Lower leg skin (tissue), 4 donors: Measurements from ENCODE around the gene PEAR1. TPM values are rescaled to one million over a fixed set of nuclear protein-coding genes. Genes with fewer than 3 reads are reported as not detected.
A peak's percentile ranks its signal among the peaks of the same experiment; 100 is the strongest.

Experiments
- DNase-seq, 2 donors: peaks; one replicate each; pipeline ENCODE4 v3.0.0-alpha.2; 2019; ENCODE audit warnings: low spot score in 2 of 2
- H3K4me3 ChIP-seq: fragments of 200-600 bp; sonication (generic); 2 replicates; pipeline ENCODE4 v1.5.1; 2017; ENCODE audit warnings: mild to moderate bottlenecking, low read depth; ENCODE audit not compliant: poor library complexity, severe bottlenecking
- CTCF ChIP-seq, 3 donors: fragments of 450-650 bp; IDR thresholded peaks; one replicate each; pipeline ENCODE4 v1.5.1; 2016; ENCODE audit warnings: antibody characterized with exemption in 3 of 3, mild to moderate bottlenecking in 3 of 3, moderate library complexity in 2 of 3
- POLR2A ChIP-seq, 2 donors: fragments of 450-650 bp; IDR thresholded peaks; one replicate each; pipeline ENCODE4 v1.6.1; 2016 to 2017; ENCODE audit warnings: antibody characterized with exemption in 2 of 2, mild to moderate bottlenecking in 1 of 2, moderate library complexity in 1 of 2
- WGBS, 2 donors: methylation state at CpG; one replicate each; pipeline ENCODE4 v1.1.5; 2018; 5-methylcytosine and 5-hydroxymethylcytosine counted together
- intact Hi-C: fragments of 100-400 bp; cut with DNase I; formaldehyde crosslinking; loops from one replicate; pipeline ENCODE4 v1.15.0; 2023; ENCODE audit warnings: low total_unique reads
- total RNA-seq, 4 donors: library from RNA; depleted of rRNA; stranded (reverse); fragments of >200 nt; gene quantifications; one replicate each; pipeline ENCODE4 v1.1.0, GENCODE V29; 2016

PEAR1 gene
- total RNA-seq, 4 donors from 2014 or later: 2.1 to 10.2 (median 6.6) TPM

GRCh38 chr1:156957634-156958033 is 64.1 kb downstream of the PEAR1 start:
- intact Hi-C loops: no loop called here
- no peak for TF ChIP-seq CTCF (IDR thresholded peaks at IDR 0.05)
- TF ChIP-seq POLR2A (IDR thresholded peaks at IDR 0.05): no peak
- WGBS, 2 donors: 91% methylated on average over 3 of the region's 3 CpGs
- no peak overlapping the region for H3K4me3 ChIP-seq
- DNase-seq: no peak

DNA sequence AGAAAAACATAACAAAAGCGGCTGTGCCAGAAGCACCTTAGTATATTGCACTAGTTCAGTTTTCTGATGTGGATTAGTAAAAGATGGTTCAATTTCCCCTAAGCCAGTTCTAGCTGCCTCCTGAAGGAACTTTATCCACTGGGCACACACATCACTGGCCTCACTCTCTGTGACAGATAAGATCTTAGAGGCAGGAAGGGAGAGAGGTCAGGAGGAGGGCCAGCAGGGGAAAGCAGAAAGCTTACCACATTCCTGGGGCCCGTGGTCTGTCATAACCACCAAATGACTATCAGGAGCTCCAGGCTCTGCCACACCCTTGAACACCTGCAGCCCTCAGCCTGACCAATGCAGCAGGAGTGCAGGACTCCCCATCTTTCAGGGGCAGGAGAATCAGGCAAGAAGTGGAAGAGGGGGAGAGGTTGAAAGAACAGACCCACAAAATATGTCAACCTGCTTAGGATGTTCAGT is 64.8 kb downstream of the PEAR1 start:
- TF ChIP-seq POLR2A (IDR thresholded peaks at IDR 0.05) (no peak), CTCF (IDR thresholded peaks at IDR 0.05) (no peak)
- intact Hi-C loops: no loop called here
- DNase-seq: no peak
- 57 to 66% methylated on average over 2 of the region's 2 CpGs for WGBS, 2 donors
- no peak overlapping the region for H3K4me3 ChIP-seq

DNA sequence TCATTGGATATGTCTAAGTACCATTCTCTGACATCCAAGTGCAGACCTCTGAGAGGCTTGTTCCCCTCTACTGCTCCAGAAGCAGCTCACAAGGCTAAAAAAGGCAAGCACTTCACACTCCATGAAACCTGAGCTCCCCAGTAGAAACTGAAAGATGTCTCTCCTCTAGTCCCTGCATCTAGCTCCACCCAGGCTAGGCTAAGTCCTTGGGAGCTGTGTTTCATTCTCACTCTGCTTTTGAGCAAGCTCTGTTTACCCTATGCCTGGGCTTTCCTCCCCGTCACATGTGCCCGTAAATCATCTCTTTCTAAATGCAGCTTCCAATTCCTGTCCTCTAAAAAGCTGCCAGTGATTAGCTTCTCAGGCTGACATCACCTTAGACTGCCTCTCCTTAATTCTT is 65.9 kb downstream of the PEAR1 start:
- no peak for TF ChIP-seq CTCF (IDR thresholded peaks at IDR 0.05)
- TF ChIP-seq POLR2A (IDR thresholded peaks at IDR 0.05): no peak
- intact Hi-C loops: no loop called here
- no peak overlapping the region for H3K4me3 ChIP-seq
- WGBS, 2 donors: 76 to 83% methylated on average over 2 of the region's 2 CpGs
- no peak for DNase-seq

GRCh38 chr1:156959925-156960324 is 66.4 kb downstream of the PEAR1 start:
- WGBS, 2 donors: 93 to 94% methylated on average over 6 of the region's 6 CpGs
- TF ChIP-seq POLR2A (IDR thresholded peaks at IDR 0.05): no peak
- no peak for TF ChIP-seq CTCF (IDR thresholded peaks at IDR 0.05)
- intact Hi-C loops: no loop called here
- no peak overlapping the region for H3K4me3 ChIP-seq
- DNase-seq: no peak

- no peak for DNase-seq
- 70 to 81% methylated on average over 4 of the region's 4 CpGs for WGBS, 2 donors
- intact Hi-C loops: no loop called here
- no peak overlapping the region for H3K4me3 ChIP-seq
- TF ChIP-seq CTCF (IDR thresholded peaks at IDR 0.05): no peak
- TF ChIP-seq POLR2A (IDR thresholded peaks at IDR 0.05): no peak
Measured at GRCh38 chr1:156961709-156962108, 68.2 kb downstream of the PEAR1 start.

- TF ChIP-seq CTCF (IDR thresholded peaks at IDR 0.05): no peak
- no peak for TF ChIP-seq POLR2A (IDR thresholded peaks at IDR 0.05)
- intact Hi-C loops: no loop called here
- DNase-seq: peak in 1 of 2 donors; percentile 22
- H3K4me3 ChIP-seq: no peak overlapping the region
- WGBS, 2 donors: 26 to 45% methylated on average over 3 of the region's 3 CpGs
Measured at GRCh38 chr1:156963621-156964020, 70.1 kb downstream of the PEAR1 start.
